ENCODE results near the gene GOLGA2.
"Not testable (repeated sequence)": the region's sequence is repeated elsewhere in the genome, so short reads cannot be mapped to it uniquely, and the experiment has no call there.

The GOLGA2 gene

DNA sequence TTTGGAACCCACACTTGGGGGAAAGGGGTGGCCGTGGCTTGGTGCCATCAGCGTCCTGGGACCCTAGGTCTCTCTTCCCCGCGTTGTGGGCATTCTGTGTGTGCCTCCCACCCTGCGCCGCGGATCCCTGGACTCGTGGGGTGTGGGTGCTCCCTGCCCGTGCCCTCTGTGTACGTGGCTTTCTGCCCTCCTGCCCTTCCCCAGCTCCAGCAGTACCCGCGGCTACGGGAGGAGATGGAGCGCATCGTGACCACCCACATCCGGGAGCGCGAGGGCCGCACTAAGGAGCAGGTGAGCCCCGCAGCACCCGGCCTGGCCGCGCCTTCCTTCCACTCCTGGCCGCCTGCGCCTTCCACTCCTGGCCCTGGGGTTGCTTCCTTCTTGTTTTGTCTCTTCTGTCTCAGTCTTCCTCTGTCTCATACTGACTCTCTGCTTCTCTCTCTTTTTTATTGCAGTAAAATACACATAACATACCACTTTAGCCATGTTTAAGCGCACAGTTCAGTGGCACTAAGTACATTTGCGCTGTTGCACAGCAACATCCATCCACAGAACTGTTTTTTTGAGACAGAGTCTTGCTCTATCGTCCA is 41.9 kb downstream of the GOLGA2 start:
- TF ChIP-seq JUND (IDR thresholded peaks at IDR 0.05; ENCODE audit: low read depth), result no peak
- DNase-seq (ENCODE audit: low read depth in 1 of 2, low spot score in 1 of 2), result no peak
- in situ Hi-C loops (cut with HindIII; ENCODE audit: low pct_unique_long_range_greater_than_20kb, low sequenced_read_pairs), result no loop called here

DNA sequence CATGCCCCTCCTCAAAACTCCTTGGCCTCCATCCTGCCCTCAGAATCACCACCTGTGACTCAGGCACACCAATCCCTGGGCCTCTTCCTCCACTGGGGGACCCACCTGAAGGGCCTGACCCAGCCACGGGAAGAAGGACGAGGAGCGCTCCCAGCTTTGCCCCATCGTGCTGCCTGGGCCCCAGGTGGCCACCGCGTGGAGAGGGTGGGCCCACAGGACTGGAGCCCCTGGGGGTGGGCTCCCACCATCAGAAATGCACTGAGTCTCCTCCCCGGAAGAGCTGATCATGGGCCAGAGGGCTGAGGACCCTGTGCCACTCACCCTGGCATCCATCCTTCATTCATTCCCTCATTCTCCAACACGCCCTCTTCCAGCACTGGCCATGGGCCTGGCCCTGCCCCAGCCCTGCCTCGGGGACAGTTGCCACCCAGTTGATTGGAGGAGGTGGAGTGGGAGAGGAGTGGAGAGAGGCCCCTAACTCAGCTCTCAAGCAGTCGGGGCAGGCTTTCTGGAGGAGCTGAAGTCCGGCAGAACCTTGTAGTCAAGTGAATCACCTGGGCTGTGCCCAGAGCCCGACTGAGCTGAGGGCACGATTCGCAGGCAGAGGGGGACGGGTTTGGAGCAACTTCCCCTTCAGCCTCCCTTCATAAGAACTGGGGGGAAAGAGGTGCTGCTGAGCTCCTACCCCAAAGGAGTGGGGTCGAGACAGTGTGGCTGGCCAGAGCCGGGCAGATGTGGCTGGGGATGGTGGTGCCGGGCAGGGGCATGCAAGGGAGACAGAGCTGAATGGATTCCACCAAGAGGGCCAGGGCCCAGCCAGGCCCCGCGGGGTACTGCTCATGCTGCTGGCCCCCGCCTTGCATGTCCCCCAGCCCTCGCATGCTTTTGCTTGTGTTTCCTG is 43.0 kb downstream of the GOLGA2 start:
- TF ChIP-seq JUND (IDR thresholded peaks at IDR 0.05; ENCODE audit: low read depth), result no peak
- in situ Hi-C loops (cut with HindIII; ENCODE audit: low pct_unique_long_range_greater_than_20kb, low sequenced_read_pairs), result no loop called here
- no peak for DNase-seq (ENCODE audit: low read depth in 1 of 2, low spot score in 1 of 2)

DNA sequence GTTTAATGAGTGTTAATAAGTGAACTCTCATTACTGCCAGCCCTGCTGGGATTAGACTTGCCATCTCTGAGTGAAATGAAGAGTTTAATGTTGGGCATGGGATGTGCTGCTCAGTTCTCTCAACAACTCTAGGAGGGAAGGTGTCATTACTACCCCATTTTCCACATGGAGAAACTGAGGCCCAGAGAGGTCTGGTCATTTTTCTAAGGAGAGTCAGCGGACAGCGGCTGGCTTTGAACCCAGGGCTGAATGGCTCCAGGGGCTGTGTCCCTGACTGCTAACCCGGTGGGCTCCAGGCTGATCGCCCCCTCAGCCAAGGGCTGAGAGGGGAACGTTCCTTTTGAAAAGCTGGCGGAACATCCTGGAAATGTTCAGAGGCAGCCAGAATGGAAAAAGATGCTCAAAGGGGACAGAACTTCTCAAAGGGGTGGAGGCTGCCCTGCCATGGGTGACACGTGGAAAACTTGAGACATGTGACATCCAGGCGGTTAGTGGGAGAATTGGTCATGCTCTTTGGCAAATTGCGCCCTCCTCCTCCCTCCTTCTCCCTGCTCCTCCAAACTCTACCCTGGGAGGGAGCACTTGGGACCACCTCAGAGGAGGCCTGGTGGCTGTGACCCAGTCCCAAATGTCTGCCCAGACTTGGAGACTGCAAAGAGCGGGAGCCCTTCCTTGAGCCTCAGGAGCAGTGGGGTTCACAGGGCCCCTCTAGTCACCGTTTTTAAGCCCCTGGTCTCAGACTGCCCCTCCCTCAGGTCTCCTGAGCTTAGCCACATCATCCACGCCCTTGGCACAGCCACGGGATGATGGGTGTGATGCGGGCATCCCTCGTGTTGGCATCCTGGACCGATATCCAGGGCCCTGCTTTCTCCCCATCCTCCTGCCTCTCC is 43.9 kb downstream of the GOLGA2 start:
- DNase-seq (ENCODE audit: low read depth in 1 of 2, low spot score in 1 of 2), result no peak
- TF ChIP-seq JUND (IDR thresholded peaks at IDR 0.05; ENCODE audit: low read depth), result no peak
- in situ Hi-C loops (cut with HindIII; ENCODE audit: low pct_unique_long_range_greater_than_20kb, low sequenced_read_pairs), result no loop called here

DNA sequence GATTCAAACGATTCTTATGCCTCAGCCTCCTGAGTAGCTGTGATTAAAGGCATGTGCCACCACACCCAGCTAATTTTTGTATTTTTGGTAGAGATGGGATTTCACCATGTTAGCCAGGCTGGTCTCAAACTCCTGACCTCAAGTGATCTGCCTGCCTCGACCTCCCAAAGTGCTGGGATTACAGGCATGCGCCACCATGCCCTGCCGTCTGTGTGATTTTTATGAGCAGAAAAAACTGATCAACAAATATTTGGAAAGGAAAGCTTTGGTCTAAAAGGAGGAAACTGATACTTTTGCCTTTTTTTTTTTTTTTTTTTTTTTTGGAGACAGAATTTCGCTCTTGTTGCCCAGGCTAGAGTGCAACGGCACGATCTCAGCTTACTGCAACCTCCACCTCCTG is 44.9 kb downstream of the GOLGA2 start:
- DNase-seq (ENCODE audit: low read depth in 1 of 2, low spot score in 1 of 2); in situ Hi-C loops (cut with HindIII; ENCODE audit: low pct_unique_long_range_greater_than_20kb, low sequenced_read_pairs): not testable (repeated sequence)

- no peak for DNase-seq (ENCODE audit: low read depth in 1 of 2, low spot score in 1 of 2)
- TF ChIP-seq JUND (IDR thresholded peaks at IDR 0.05; ENCODE audit: low read depth), result no peak
- in situ Hi-C loops (cut with HindIII; ENCODE audit: low pct_unique_long_range_greater_than_20kb, low sequenced_read_pairs), result no loop called here
These were observed 49.4 kb downstream of the GOLGA2 start for GRCh38 chr9:128226412-128226801.

GRCh38 chr9:128225770-128226411 is 49.9 kb downstream of the GOLGA2 start:
- no peak for TF ChIP-seq JUND (IDR thresholded peaks at IDR 0.05; ENCODE audit: low read depth)
- no peak for DNase-seq (ENCODE audit: low read depth in 1 of 2, low spot score in 1 of 2)
- in situ Hi-C loops (cut with HindIII; ENCODE audit: low pct_unique_long_range_greater_than_20kb, low sequenced_read_pairs), result no loop called here

- TF ChIP-seq JUND (IDR thresholded peaks at IDR 0.05; ENCODE audit: low read depth), result no peak
- DNase-seq (ENCODE audit: low read depth in 1 of 2, low spot score in 1 of 2), result no peak
- in situ Hi-C loops (cut with HindIII; ENCODE audit: low pct_unique_long_range_greater_than_20kb, low sequenced_read_pairs), result no loop called here
These were observed 50.9 kb downstream of the GOLGA2 start for GRCh38 chr9:128224877-128225276.

- in situ Hi-C loops (cut with HindIII; ENCODE audit: low pct_unique_long_range_greater_than_20kb, low sequenced_read_pairs), result no loop called here
These were observed 52.7 kb downstream of the GOLGA2 start for GRCh38 chr9:128222880-128223670.

GRCh38 chr9:128222026-128222425 is 53.8 kb downstream of the GOLGA2 start:
- no peak for DNase-seq (ENCODE audit: low read depth in 1 of 2, low spot score in 1 of 2)
- no peak for TF ChIP-seq JUND (IDR thresholded peaks at IDR 0.05; ENCODE audit: low read depth)
- in situ Hi-C loops (cut with HindIII; ENCODE audit: low pct_unique_long_range_greater_than_20kb, low sequenced_read_pairs), result no loop called here

More at GRCh38 chr9:128222880-128223670, 52.7 kb downstream of the GOLGA2 start:
- no peak for TF ChIP-seq JUND (IDR thresholded peaks at IDR 0.05; ENCODE audit: low read depth)
- DNase-seq (ENCODE audit: low read depth in 1 of 2, low spot score in 1 of 2), result no peak

DNA sequence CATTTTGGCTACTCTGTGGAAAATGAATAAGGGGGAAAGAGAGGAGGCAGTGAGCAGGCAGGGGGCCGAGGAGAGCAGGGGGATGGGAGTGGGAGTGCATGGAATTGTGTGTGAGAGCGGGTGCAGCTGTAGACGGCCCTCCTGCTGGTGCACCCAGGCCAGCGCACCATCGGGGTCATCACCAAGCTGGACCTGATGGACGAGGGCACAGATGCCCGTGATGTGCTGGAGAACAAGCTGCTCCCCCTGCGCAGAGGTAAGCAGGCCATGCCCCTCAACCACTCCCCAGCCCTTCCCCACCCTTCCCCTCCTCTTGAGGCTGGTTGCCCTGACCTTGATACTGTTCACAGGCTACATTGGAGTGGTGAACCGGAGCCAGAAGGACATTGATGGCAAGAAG is 56.0 kb downstream of the GOLGA2 start:
- no peak for DNase-seq (ENCODE audit: low read depth in 1 of 2, low spot score in 1 of 2)
- no peak for TF ChIP-seq JUND (IDR thresholded peaks at IDR 0.05; ENCODE audit: low read depth)
- in situ Hi-C loops (cut with HindIII; ENCODE audit: low pct_unique_long_range_greater_than_20kb, low sequenced_read_pairs), result no loop called here

- peak; percentile 99 for DNase-seq (ENCODE audit: low read depth in 1 of 2, low spot score in 1 of 2)
- TF ChIP-seq JUND (IDR thresholded peaks at IDR 0.05; ENCODE audit: low read depth), result no peak
- in situ Hi-C loops (cut with HindIII; ENCODE audit: low pct_unique_long_range_greater_than_20kb, low sequenced_read_pairs), result no loop called here
These were observed 57.1 kb downstream of the GOLGA2 start for GRCh38 chr9:128218518-128219389.
